DMS79 treated with DMSO at 0.1 percent for 48 hours (cell line): ENCODE measurements around the gene CCNL2.

Experiments used
- DNase-seq: peaks from one replicate; lab custom pipeline; 2025; lab: John Stamatoyannopoulos, UW

Gene CCNL2

GRCh38 chr1:1342061-1342562 is 57.0 kb downstream of the CCNL2 start:
- DNase-seq: no peak

- DNase-seq: no peak
These were observed 57.5 kb downstream of the CCNL2 start for GRCh38 chr1:1341549-1342021.

- DNase-seq: no peak
These were observed 58.2 kb downstream of the CCNL2 start for GRCh38 chr1:1340791-1341548.

- no peak for DNase-seq
These were observed 59.0 kb downstream of the CCNL2 start for GRCh38 chr1:1340185-1340584.

GRCh38 chr1:1338278-1338677 is 60.9 kb downstream of the CCNL2 start:
- no peak for DNase-seq

- DNase-seq: no peak
These were observed 61.4 kb downstream of the CCNL2 start for GRCh38 chr1:1337793-1338147.

GRCh38 chr1:1336931-1337792 is 62.0 kb downstream of the CCNL2 start:
- no peak for DNase-seq

GRCh38 chr1:1336446-1336845 is 62.7 kb downstream of the CCNL2 start:
- no peak for DNase-seq

GRCh38 chr1:1335792-1336248 is 63.3 kb downstream of the CCNL2 start:
- DNase-seq: no peak
